Brain microvascular endothelial cell (primary cell): ENCODE results near the gene KCNQ5.

Experiments
- DNase-seq: peaks from one replicate; pipeline ENCODE4 v3.0.0-alpha.2; 2020
- H3K27ac ChIP-seq: fragments of 250-450 bp; sonication (Bioruptor Pico); 2 replicates; pipeline ENCODE4 v1.5.1; 2020; ENCODE audit warnings: mild to moderate bottlenecking, moderate library complexity
- H3K27me3 ChIP-seq: fragments of 250-450 bp; sonication (Bioruptor Pico); replicated peaks from 2 replicates; pipeline ENCODE4 v1.5.1; 2020; ENCODE audit warnings: mild to moderate bottlenecking
- H3K36me3 ChIP-seq: fragments of 250-450 bp; sonication (Bioruptor Pico); replicated peaks from 2 replicates; pipeline ENCODE4 v1.5.1; 2020; ENCODE audit warnings: mild to moderate bottlenecking
- H3K4me3 ChIP-seq: 2 replicates; pipeline ENCODE4 v1.5.1; 2011; ENCODE audit warnings: low read depth, mild to moderate bottlenecking, control low read depth, low read length, moderate library complexity
- in situ Hi-C: cut with HindIII; loops from 2 replicates; pipeline ENCODE4 v1.10.0; 2017; ENCODE audit warnings: low sequenced_read_pairs, low pct_ligation_motif_present
- TF ChIP-seq, protein P1 (sequence below): IDR thresholded peaks from 2 replicates; pipeline ENCODE4 v1.5.1; 2011; ENCODE audit warnings: low read depth, mild to moderate bottlenecking, moderate library complexity, low read length, control low read depth, inconsistent platforms; ENCODE audit errors: missing control alignments

The KCNQ5 gene

DNA sequence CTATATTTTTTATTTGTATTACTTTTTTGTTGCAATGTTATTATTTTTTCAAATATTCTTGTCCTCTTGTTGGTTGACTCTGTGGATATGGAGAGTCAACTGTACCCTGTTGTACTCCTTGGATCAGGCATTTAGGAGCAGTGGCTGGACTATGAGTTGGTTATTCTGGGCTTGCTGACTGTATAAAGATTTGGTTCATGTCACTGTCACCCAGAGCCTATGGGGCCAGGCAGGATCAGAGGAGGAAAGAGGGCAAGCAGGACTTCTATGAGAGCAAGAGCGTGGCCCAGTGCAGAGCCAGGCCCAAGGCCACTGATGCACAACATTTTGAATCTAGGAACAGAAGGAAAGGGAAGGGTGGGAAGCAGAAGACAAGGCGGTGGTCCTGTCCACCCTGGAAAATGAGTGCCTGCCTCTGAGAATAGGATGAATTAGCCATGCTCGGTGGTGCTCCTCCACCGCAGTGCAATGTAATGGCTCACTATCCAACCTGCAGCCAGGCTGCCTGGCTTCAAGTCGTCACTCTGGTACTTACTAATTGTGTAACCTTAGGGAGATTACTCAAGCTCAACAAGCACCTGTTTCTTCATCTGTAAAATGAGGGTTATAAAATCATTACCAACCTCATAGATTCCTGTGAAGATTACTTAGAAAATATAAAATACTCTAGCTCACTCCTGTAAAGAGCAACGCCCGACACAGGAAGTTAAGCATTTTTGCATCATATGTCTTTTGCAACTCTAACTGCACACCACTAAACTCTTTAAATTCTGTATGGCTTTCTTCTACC, 192.1 kb downstream of the KCNQ5 start:
- in situ Hi-C loops: no loop called here
- no peak for DNase-seq
- Histone ChIP-seq H3K27me3 (no peaks in the 10 kb centered on the region), H3K36me3 (no peaks in the 10 kb centered on the region), H3K27ac (no peak overlapping the region), H3K4me3 (no peak overlapping the region)
- TF ChIP-seq, protein P1, sequence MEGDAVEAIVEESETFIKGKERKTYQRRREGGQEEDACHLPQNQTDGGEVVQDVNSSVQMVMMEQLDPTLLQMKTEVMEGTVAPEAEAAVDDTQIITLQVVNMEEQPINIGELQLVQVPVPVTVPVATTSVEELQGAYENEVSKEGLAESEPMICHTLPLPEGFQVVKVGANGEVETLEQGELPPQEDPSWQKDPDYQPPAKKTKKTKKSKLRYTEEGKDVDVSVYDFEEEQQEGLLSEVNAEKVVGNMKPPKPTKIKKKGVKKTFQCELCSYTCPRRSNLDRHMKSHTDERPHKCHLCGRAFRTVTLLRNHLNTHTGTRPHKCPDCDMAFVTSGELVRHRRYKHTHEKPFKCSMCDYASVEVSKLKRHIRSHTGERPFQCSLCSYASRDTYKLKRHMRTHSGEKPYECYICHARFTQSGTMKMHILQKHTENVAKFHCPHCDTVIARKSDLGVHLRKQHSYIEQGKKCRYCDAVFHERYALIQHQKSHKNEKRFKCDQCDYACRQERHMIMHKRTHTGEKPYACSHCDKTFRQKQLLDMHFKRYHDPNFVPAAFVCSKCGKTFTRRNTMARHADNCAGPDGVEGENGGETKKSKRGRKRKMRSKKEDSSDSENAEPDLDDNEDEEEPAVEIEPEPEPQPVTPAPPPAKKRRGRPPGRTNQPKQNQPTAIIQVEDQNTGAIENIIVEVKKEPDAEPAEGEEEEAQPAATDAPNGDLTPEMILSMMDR: no peak

DNA sequence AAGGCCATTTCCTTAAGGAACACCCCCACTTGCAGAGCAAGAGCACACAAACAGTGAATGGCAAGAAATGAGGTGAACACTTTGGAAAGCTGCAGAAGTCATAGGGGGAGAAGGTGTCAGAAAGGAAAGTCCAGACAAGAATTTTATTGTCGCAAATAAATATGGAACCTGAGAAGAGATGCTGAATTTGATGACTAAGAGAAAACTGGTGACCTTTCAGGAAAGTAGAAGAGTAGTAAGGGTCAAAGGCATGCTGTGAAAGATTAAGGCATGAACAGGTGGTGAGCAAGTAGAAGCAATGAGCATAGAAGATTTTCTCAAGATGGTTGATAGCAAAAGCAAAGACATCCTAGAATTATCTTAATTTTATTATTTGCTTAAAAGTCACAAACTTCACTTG, 194.2 kb downstream of the KCNQ5 start:
- TF ChIP-seq, protein P1: no peak
- in situ Hi-C loops: no loop called here
- Histone ChIP-seq H3K36me3 (no peaks in the 10 kb centered on the region), H3K4me3 (no peak overlapping the region), H3K27me3 (no peaks in the 10 kb centered on the region), H3K27ac (no peak overlapping the region)
- DNase-seq: no peak

DNA sequence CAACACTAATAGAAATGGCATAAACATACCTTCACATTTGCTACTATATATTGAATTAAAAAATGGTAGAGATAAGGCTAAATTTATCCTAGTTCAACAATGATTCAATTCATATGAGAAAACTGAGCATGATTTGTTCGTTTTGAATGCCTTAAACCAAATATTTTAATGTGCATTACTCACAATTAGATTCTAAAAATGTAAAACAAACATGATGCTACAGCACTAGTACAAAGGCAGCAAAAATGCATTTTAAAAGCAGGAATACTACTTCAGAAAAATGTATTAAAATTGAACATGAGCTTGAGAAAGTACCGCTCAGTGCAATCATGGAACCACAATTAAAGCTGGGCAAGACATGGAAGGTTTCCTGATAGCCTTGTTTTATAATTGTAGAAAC, 195.3 kb downstream of the KCNQ5 start:
- no peak for DNase-seq
- no peaks in the 10 kb centered on the region for H3K27me3 ChIP-seq
- in situ Hi-C loops: no loop called here
- TF ChIP-seq, protein P1: no peak
- H3K36me3 ChIP-seq: no peaks in the 10 kb centered on the region
- H3K4me3 ChIP-seq: no peak overlapping the region
- H3K27ac ChIP-seq: no peak overlapping the region

DNA sequence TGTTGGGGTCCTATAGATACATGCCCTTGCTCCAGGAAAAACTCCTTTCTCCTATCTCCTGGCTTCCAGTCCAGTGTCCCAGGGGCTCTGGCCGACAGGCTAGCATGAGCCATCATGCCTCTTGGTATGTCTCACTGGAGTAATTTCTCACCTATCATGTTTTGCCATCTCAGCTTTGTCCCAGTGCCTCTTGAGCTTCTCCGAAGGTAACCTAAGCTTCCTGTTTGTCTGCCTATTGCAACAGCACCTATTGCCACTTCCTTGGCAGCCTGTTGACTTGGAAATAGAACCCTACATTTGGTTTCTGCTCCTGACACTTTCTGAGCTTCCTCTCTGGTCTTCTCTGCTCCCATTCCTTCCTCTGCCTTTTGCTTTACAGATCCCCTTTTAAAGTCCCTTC, 197.7 kb downstream of the KCNQ5 start:
- in situ Hi-C loops: no loop called here
- DNase-seq: no peak
- H3K36me3 ChIP-seq: no peaks in the 10 kb centered on the region
- no peak overlapping the region for H3K4me3 ChIP-seq
- TF ChIP-seq, protein P1: no peak
- no peak overlapping the region for H3K27ac ChIP-seq
- no peaks in the 10 kb centered on the region for H3K27me3 ChIP-seq

DNA sequence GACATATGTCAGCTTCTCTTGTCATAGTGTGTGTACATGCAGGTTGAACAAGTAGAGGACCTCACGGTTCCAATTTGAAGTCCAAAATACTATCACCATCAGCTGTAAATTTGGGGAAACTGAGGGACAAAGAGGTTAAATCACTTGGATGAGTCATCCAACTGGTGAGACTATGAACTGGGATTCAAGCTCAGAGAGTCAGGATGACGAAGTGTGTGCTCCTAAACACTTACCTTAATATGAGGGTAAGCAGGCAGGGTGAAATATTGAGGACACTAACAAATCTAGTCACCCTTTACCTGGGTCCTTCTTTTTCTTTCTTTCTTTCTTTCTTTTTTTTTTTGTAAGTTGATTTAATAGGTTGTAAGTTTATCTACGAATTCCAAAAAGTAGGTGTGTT, 198.3 kb downstream of the KCNQ5 start:
- Histone ChIP-seq H3K27ac (no peak overlapping the region), H3K36me3 (no peaks in the 10 kb centered on the region), H3K27me3 (no peaks in the 10 kb centered on the region), H3K4me3 (no peak overlapping the region)
- no peak for DNase-seq
- in situ Hi-C loops: no loop called here
- TF ChIP-seq, protein P1: no peak

DNA sequence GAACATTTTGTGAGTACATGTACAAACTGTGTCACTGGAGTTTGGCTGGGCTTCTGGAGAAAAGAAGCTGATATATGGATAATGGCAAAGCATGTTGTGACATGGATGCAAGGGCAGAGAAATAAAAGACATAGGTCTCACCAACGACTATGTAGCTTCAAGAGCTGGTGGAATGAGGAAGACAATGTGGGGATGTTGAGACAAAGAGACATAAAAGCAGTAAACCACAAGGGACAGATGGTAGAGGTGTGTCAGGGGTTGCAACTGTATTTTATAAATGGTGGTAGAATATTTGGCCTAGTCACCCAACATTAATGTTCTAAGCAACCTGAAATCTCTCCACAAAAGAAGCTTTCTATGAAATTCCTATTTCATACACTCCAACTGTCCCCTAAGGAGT, 199.0 kb downstream of the KCNQ5 start:
- Histone ChIP-seq H3K27me3 (no peaks in the 10 kb centered on the region), H3K4me3 (no peak overlapping the region), H3K36me3 (no peaks in the 10 kb centered on the region), H3K27ac (no peak overlapping the region)
- TF ChIP-seq, protein P1: no peak
- DNase-seq: no peak
- in situ Hi-C loops: no loop called here
